Smooth muscle cell (in vitro differentiated cells): Measurements from ENCODE around the gene MRPL2. TPM values are rescaled to one million over a fixed set of nuclear protein-coding genes. Genes with fewer than 3 reads are reported as not detected.

Source experiments
- DNase-seq: peaks from one replicate; lab custom pipeline; 2025; ENCODE audit not compliant: unreplicated experiment; lab: John Stamatoyannopoulos, UW
- H2AFZ ChIP-seq: fragments of 200-600 bp; sonication (generic); 2 replicates; pipeline ENCODE4 v1.6.0; 2016; ENCODE audit warnings: antibody characterized with exemption, low read depth, mild to moderate bottlenecking
- H3F3A ChIP-seq: fragments of 200-600 bp; sonication (generic); 2 replicates; pipeline ENCODE4 v1.6.0; 2017; ENCODE audit warnings: antibody characterized with exemption, low read depth
- H3K27ac ChIP-seq: fragments of 200-600 bp; sonication (generic); 2 replicates; pipeline ENCODE4 v1.5.1; 2016; ENCODE audit warnings: low read depth, mild to moderate bottlenecking
- H3K27me3 ChIP-seq: fragments of 200-600 bp; sonication (generic); 2 replicates; pipeline ENCODE4 v1.6.1; 2016; ENCODE audit warnings: low read depth, mild to moderate bottlenecking
- H3K36me3 ChIP-seq: fragments of 200-600 bp; sonication (generic); 2 replicates; pipeline ENCODE4 v1.5.1; 2016; ENCODE audit warnings: low read depth
- H3K4me1 ChIP-seq: fragments of 200-600 bp; sonication (generic); 2 replicates; pipeline ENCODE4 v1.5.1; 2016; ENCODE audit warnings: low read depth
- H3K4me2 ChIP-seq: fragments of 200-600 bp; sonication (generic); 2 replicates; pipeline ENCODE4 v1.6.0; 2016; ENCODE audit warnings: mild to moderate bottlenecking
- H3K4me3 ChIP-seq: fragments of 200-600 bp; sonication (generic); 2 replicates; pipeline ENCODE4 v1.5.1; 2016; ENCODE audit warnings: mild to moderate bottlenecking
- H3K79me2 ChIP-seq: fragments of 200-600 bp; sonication (generic); 2 replicates; pipeline ENCODE4 v1.6.0; 2016; ENCODE audit warnings: low read depth, mild to moderate bottlenecking
- H3K9ac ChIP-seq: fragments of 200-600 bp; sonication (generic); 2 replicates; pipeline ENCODE4 v1.6.0; 2016; ENCODE audit warnings: low read depth
- H3K9me3 ChIP-seq: fragments of 200-600 bp; sonication (generic); replicated peaks from 2 replicates; pipeline ENCODE4 v1.5.1; 2016; ENCODE audit warnings: low read depth
- H4K20me1 ChIP-seq: fragments of 200-600 bp; sonication (generic); 2 replicates; pipeline ENCODE4 v1.6.0; 2016; ENCODE audit warnings: low read depth
- CTCF ChIP-seq: fragments of 200-600 bp; sonication (generic); IDR thresholded peaks from 2 replicates; pipeline ENCODE4 v1.5.1; 2017; ENCODE audit warnings: borderline replicate concordance, mild to moderate bottlenecking, antibody characterized with exemption; ENCODE audit not compliant: insufficient read depth, poor library complexity, severe bottlenecking
- WGBS: methylation state at CpG from one replicate; pipeline ENCODE4 v1.1.7; 2016; ENCODE audit warnings: low lambda C conversion rate; 5-methylcytosine and 5-hydroxymethylcytosine counted together
- polyA plus RNA-seq: library from polyadenylated mRNA; unstranded; fragments of >200 nt; fragmentation: Nextera tagmentation; extraction: Ambion mirVana; gene quantifications from 2 replicates; pipeline ENCODE4 v1.2.1, GENCODE V29; 2016
- total RNA-seq: library from RNA; depleted of rRNA; stranded (reverse); fragments of >200 nt; gene quantifications from 2 replicates; pipeline ENCODE4 v1.2.3, GENCODE V29; 2014

MRPL2 gene
- total and polyA plus RNA-seq, 2 experiments from 2014 or later, result 24.0 to 112 TPM

- 5% methylated on average over 2 of the region's 2 CpGs for WGBS
- H4K20me1 ChIP-seq, result peaks cover 69% of the 10 kb centered on the region
- H3K4me2 ChIP-seq, result peak overlapping the region; percentile 97
- peak overlapping the region; percentile 97 for H3K27ac ChIP-seq
- H3K9ac ChIP-seq, result peak overlapping the region; percentile 95
- H3K36me3 ChIP-seq, result no peaks in the 10 kb centered on the region
- peaks cover 78% of the 10 kb centered on the region for H3K79me2 ChIP-seq
- H3F3A ChIP-seq, result peaks cover 41% of the 10 kb centered on the region
- H3K4me3 ChIP-seq, result peak overlapping the region; percentile 99
- H3K27me3 ChIP-seq, result no peaks in the 10 kb centered on the region
- no peak for TF ChIP-seq CTCF
- no peak for DNase-seq
- peaks cover 22% of the 10 kb centered on the region for H3K4me1 ChIP-seq
- no peaks in the 10 kb centered on the region for H3K9me3 ChIP-seq
- no peak overlapping the region for H2AFZ ChIP-seq
These were observed 19.5 kb upstream of the MRPL2 start for GRCh38 chr6:43078691-43079090.

- no peak for TF ChIP-seq CTCF
- H3K4me2 ChIP-seq, result peak overlapping the region; percentile 97
- no peak overlapping the region for H2AFZ ChIP-seq
- H3K79me2 ChIP-seq, result peaks cover 72% of the 10 kb centered on the region
- H3K9me3 ChIP-seq, result no peaks in the 10 kb centered on the region
- peak overlapping the region; percentile 99 for H3K4me3 ChIP-seq
- H3K4me1 ChIP-seq, result peaks cover 20% of the 10 kb centered on the region
- H4K20me1 ChIP-seq, result peaks cover 63% of the 10 kb centered on the region
- H3K27ac ChIP-seq, result peak overlapping the region; percentile 97
- no peak for DNase-seq
- no peaks in the 10 kb centered on the region for H3K27me3 ChIP-seq
- peak overlapping the region; percentile 95 for H3K9ac ChIP-seq
- H3K36me3 ChIP-seq, result no peaks in the 10 kb centered on the region
- WGBS, result 9% methylated on average over 6 of the region's 6 CpGs
- peaks cover 43% of the 10 kb centered on the region for H3F3A ChIP-seq
These were observed 18.8 kb upstream of the MRPL2 start for GRCh38 chr6:43077981-43078511.

GRCh38 chr6:43077333-43077809 is 18.1 kb upstream of the MRPL2 start:
- no peak overlapping the region for H2AFZ ChIP-seq
- WGBS, result 4% methylated on average over 7 of the region's 8 CpGs
- peaks cover 56% of the 10 kb centered on the region for H4K20me1 ChIP-seq
- H3K9me3 ChIP-seq, result no peaks in the 10 kb centered on the region
- H3K9ac ChIP-seq, result peak overlapping the region; percentile 95
- peaks cover 65% of the 10 kb centered on the region for H3K79me2 ChIP-seq
- H3K4me3 ChIP-seq, result peak overlapping the region; percentile 99
- H3K36me3 ChIP-seq, result no peaks in the 10 kb centered on the region
- H3K4me1 ChIP-seq, result peaks cover 20% of the 10 kb centered on the region
- peak overlapping the region; percentile 97 for H3K27ac ChIP-seq
- no peak for TF ChIP-seq CTCF
- H3F3A ChIP-seq, result peaks cover 36% of the 10 kb centered on the region
- H3K27me3 ChIP-seq, result no peaks in the 10 kb centered on the region
- DNase-seq, result no peak
- peak overlapping the region; percentile 97 for H3K4me2 ChIP-seq
